ENCODE results near the gene SMIM9.
A peak's percentile ranks its signal among the peaks of the same experiment; 100 is the strongest.

Gene SMIM9

GRCh38 chrX:154809939-154810665, 24.4 kb downstream of the SMIM9 start:
- no peak for DNase-seq (ENCODE audit: extremely low read depth, insufficient read length)
- no peak for TF ChIP-seq CTCF (IDR thresholded peaks at IDR 0.05; ENCODE audit: insufficient read depth, low read length, poor library complexity, severe bottlenecking)
- Histone ChIP-seq H3K4me3 (replicated peaks; ENCODE audit: low read depth, low read length) (no peak overlapping the region), H3K36me3 (ENCODE audit: control insufficient read depth, insufficient read depth, low read length) (no peaks in the 10 kb centered on the region), H3K27me3 (replicated peaks; ENCODE audit: control insufficient read depth, insufficient read depth, low read length) (no peaks in the 10 kb centered on the region)

DNA sequence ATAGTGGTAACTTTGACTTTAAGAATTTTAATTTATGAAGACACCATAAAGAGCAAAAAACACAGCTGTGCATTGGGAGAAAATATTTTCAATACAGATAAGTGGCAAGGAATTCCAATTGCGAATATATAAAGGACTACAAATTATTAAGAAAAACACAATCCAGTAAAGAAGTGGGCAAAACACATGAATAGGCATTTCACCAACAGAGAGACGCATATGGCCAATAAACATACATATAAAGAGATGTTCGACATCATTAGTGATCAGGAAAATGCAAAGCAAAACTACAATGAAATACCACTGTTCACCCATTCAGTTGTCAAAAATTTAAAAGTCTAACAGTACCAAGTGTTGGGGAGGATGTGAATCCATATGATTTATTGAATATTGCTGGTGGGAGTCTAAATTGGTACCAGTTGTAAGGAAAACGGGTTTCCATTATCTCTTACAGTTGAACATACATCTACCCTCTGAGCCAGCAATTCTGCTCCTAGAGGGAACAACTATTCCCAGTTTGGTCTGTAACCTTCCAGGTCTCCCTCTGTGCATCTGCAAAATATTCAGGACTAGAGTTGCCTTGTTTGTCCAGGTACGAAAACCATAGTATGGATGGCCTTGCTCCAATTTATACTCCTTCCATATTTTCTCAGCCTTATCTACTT, 27.5 kb downstream of the SMIM9 start:
- DNase-seq (ENCODE audit: extremely low read depth, insufficient read length) = no peak
- Histone ChIP-seq H3K4me3 (replicated peaks; ENCODE audit: low read depth, low read length) (no peak overlapping the region), H3K36me3 (ENCODE audit: control insufficient read depth, insufficient read depth, low read length) (no peaks in the 10 kb centered on the region), H3K27me3 (replicated peaks; ENCODE audit: control insufficient read depth, insufficient read depth, low read length) (no peaks in the 10 kb centered on the region)
- no peak for TF ChIP-seq CTCF (IDR thresholded peaks at IDR 0.05; ENCODE audit: insufficient read depth, low read length, poor library complexity, severe bottlenecking)

- Histone ChIP-seq H3K36me3 (ENCODE audit: control insufficient read depth, insufficient read depth, low read length) (no peaks in the 10 kb centered on the region), H3K27me3 (replicated peaks; ENCODE audit: control insufficient read depth, insufficient read depth, low read length) (no peaks in the 10 kb centered on the region), H3K4me3 (replicated peaks; ENCODE audit: low read depth, low read length) (peak overlapping the region; percentile 72)
- DNase-seq (ENCODE audit: extremely low read depth, insufficient read length) = no peak
- TF ChIP-seq CTCF (IDR thresholded peaks at IDR 0.05; ENCODE audit: insufficient read depth, low read length, poor library complexity, severe bottlenecking) = no peak
These were observed 28.8 kb downstream of the SMIM9 start for GRCh38 chrX:154805696-154806091.

DNA sequence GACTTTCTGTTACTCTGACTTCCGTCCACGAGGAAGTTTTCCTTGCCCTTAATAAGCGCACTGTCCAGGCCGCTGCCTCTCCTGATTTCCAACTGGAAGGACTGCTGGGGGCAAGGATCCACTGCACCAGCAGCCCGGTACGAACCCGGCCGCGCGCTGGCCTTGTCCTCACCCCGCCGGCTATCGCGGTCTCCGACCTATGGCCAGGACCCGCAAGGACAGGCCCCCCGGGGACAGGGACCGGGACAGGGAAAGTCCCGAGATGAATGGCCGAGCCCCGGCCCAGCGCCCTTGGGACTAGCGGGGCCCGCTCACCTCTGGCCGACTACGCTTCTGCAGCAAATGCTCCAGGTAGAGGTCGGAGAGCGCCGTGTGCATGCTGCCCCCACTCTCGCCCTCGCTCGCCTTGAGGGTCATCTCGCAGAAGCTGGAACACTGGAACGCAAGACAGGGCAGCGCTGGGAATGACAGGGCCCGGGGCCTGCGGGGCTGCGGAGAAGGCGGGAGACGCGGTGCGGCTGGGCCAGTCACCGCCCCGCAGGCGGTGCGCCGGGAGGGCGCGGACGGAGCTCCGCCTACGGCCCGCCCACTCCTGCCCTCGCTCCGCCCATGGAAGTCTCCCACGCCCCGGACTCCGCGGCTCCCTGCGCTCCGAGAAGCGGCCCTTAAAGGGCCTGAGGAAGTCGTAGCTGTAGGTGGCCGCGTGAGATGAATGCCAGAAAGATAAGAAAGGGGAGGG, 29.3 kb downstream of the SMIM9 start, which contains the start of gene MPP1:
MPP1 (minus strand) TSS at position 529 of the 739 bp plus-strand sequence; CDS start at position 417, 112 bp downstream.
- DNase-seq (ENCODE audit: extremely low read depth, insufficient read length) = peak; percentile 84
- Histone ChIP-seq H3K4me3 (replicated peaks; ENCODE audit: low read depth, low read length) (peak within 1 kb of the TSS; percentile 72), H3K27me3 (replicated peaks; ENCODE audit: control insufficient read depth, insufficient read depth, low read length) (no peaks in the 10 kb centered on the region), H3K36me3 (ENCODE audit: control insufficient read depth, insufficient read depth, low read length) (no peaks in the 10 kb centered on the region)
- no peak for TF ChIP-seq CTCF (IDR thresholded peaks at IDR 0.05; ENCODE audit: insufficient read depth, low read length, poor library complexity, severe bottlenecking)

DNA sequence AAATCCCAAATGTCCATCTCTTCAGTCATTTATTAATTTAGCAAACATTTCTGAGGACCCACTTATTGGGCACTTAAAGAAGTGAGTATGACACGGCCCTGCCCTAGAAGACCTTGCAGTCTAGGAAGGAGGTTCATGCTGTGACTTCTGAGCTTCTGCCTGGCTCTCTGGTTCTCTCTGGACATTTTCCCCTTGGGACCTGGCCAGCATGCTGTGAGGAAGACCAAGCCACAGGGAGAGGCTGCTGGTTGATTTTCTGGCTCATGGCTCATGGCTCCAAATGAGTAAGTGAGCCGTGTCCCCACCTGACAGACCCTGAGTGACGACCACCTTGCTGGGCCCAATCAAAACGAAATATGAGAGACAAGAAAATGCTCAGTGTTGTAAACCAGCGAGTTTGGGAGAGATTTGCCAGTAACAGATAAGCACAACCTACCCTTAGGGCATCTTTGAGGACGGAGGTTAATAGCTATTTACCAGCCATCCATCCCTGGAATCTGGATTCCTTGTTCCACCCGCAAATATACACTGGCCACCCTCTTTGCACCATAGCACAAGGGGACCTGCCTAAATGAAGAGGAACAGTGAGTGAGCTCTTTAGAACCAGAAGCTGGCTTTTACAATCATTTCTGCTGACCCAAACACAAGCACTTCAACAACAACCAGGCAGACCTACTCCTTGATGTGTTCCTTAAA, 30.1 kb downstream of the SMIM9 start:
- TF ChIP-seq CTCF (IDR thresholded peaks at IDR 0.05; ENCODE audit: insufficient read depth, low read length, poor library complexity, severe bottlenecking) = no peak
- DNase-seq (ENCODE audit: extremely low read depth, insufficient read length) = no peak
- Histone ChIP-seq H3K27me3 (replicated peaks; ENCODE audit: control insufficient read depth, insufficient read depth, low read length) (no peaks in the 10 kb centered on the region), H3K36me3 (ENCODE audit: control insufficient read depth, insufficient read depth, low read length) (no peaks in the 10 kb centered on the region), H3K4me3 (replicated peaks; ENCODE audit: low read depth, low read length) (peak overlapping the region; percentile 72)

Measured in GM06990 (cell line).